GM12875 (cell line): Measurements from ENCODE around the gene HOXC9.

Experiments
- H3K4me3 ChIP-seq: one replicate; pipeline ENCODE4 v1.5.1; 2011; ENCODE audit warnings: low read depth, low read length, control low read depth
- TF ChIP-seq, protein P1 (sequence below): IDR thresholded peaks from 2 replicates; pipeline ENCODE4 v1.5.1; 2011; ENCODE audit warnings: low read depth, mild to moderate bottlenecking, control low read depth, inconsistent platforms, low read length, moderate library complexity, borderline replicate concordance; ENCODE audit not compliant: insufficient read depth

HOXC9 gene

GRCh38 chr12:54033106-54033979, 33.4 kb downstream of the HOXC9 start:
- H3K4me3 ChIP-seq: no peak overlapping the region
- TF ChIP-seq, protein P1, sequence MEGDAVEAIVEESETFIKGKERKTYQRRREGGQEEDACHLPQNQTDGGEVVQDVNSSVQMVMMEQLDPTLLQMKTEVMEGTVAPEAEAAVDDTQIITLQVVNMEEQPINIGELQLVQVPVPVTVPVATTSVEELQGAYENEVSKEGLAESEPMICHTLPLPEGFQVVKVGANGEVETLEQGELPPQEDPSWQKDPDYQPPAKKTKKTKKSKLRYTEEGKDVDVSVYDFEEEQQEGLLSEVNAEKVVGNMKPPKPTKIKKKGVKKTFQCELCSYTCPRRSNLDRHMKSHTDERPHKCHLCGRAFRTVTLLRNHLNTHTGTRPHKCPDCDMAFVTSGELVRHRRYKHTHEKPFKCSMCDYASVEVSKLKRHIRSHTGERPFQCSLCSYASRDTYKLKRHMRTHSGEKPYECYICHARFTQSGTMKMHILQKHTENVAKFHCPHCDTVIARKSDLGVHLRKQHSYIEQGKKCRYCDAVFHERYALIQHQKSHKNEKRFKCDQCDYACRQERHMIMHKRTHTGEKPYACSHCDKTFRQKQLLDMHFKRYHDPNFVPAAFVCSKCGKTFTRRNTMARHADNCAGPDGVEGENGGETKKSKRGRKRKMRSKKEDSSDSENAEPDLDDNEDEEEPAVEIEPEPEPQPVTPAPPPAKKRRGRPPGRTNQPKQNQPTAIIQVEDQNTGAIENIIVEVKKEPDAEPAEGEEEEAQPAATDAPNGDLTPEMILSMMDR: no peak

DNA sequence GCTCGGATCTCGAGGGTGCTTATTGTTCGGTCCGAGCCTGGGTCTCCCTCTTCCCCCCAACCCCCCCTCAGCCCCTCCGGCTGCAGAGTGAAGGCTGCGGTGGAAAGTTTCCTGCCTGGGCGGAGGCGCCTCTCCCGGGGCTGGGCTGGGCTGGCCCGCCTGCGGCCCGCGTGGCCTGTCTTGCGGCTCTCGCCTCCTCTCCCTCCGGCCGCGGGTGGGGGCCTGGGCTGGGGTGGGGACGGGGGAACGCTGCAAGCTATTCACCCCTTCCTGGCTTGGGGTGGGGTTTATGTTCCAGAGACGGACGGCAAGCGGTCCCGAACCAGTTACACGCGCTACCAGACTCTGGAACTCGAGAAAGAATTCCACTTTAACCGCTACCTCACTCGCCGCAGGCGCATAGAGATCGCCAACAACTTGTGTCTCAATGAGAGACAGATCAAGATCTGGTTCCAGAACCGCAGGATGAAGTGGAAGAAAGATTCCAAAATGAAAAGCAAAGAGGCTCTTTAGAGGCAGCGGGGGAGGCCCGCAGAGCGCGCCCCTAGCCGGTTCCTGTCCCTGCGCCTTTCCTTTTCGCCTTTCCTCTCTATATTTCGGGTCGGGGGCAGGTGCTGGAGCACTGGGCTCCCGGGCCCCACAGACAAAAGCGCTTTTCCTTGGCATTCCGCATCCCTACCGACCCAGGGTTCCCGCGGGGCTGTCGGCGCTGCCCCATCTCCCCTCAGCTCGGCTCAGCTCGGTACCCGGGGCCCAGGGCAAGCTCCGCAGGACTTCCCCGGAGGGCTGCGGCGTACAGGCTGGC, 34.2 kb downstream of the HOXC9 start:
- H3K4me3 ChIP-seq: no peak overlapping the region
- TF ChIP-seq, protein P1: no peak

DNA sequence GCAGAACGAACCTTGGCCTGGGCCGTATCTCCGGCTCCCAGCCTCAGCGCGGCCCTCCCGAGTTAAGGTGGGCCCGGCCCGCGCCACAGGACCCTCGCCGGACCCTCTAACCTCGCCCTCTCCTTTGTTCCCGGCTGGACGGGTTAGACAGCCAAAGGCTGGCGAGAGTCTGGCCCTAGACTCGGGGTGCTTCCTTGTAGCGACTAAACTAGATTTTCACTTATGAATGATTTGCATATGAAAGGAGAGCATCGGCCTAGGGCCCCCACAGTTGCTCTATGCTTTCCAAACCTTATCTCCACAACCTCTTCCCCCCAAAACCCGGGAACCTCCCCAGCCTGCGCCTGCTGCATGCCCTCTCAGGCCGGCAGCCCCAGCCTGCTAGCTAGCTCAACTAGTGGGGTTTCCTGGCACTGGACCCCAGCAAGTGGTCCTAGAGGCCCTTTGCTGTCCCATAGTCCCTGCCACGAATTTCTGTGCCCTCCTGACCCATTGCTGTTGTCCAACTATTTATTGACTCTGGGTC, 34.9 kb downstream of the HOXC9 start:
- TF ChIP-seq, protein P1: no peak
- H3K4me3 ChIP-seq: no peak overlapping the region

- TF ChIP-seq, protein P1: no peak
- H3K4me3 ChIP-seq: no peak overlapping the region
Measured at GRCh38 chr12:54035568-54036264, 35.8 kb downstream of the HOXC9 start.

- TF ChIP-seq, protein P1: no peak
Measured at GRCh38 chr12:54036620-54037359, 36.8 kb downstream of the HOXC9 start.

DNA sequence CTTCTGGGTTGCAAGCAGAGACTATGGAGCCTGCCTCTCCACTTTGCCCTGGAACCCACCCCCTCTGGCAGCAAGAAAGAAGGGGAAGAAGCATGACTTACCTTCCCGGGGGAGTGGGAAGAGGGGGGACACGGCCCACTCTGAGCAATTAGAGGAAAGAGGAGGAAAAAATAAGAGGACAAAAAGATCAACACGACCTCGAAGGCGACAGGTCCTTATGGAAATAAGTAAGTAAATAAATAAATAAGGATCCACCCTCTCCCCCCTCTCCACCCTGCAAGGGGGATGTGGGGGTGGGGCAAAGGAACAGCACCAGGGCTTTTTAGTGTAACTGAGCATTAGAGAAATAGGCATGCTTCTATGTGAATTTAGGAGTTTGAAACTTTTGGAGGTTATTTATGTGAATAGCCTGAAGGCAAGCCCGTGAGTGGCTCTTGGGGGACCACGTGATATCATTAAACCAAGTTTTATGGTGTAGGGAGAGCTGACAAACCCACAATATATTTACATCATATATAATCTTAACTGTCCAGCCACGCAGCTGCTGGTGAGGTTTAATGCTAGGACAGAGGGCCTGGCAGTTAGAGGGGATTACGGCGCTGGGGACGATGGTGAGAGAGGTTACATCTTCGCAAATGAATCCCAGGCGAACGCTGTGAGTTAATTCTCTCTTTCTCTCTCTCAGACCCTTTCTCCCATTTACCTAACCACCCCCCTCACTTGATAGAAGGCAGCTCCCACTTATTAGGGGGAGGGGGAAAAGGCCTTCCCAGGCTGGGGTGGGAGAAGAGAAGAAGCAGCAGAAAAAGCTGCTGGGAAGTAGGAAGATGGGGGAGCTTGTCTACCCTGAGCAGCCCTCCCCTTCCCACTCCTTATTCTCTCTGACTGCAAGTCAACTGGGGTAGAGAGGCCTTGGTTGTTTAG, 37.7 kb downstream of the HOXC9 start:
- H3K4me3 ChIP-seq: no peak overlapping the region
- TF ChIP-seq, protein P1: no peak

More at GRCh38 chr12:54036620-54037359, 36.8 kb downstream of the HOXC9 start:
- H3K4me3 ChIP-seq: no peak overlapping the region
